Measurements from ENCODE around the gene SASS6.

GRCh38 chr1:100127226-100127625 is 5.5 kb downstream of the SASS6 start:
- TF ChIP-seq BHLHE40 (IDR thresholded peaks at IDR 0.05; ENCODE audit: borderline replicate concordance in 1 of 2, low read depth in 2 of 2, low read length in 1 of 2) (no peak), NFYB (IDR thresholded peaks at IDR 0.05; ENCODE audit: insufficient read depth, low read depth, low read length) (no peak), HDAC6 (IDR thresholded peaks at IDR 0.05; ENCODE audit: unreplicated experiment) (no peak), RFX5 (IDR thresholded peaks at IDR 0.05; ENCODE audit: low read depth, low read length) (no peak), SP1 (IDR thresholded peaks at IDR 0.05; ENCODE audit: low read depth, low read length) (no peak), POLR2A (IDR thresholded peaks at IDR 0.05; ENCODE audit: low read depth, low read length) (no peak), POLR2AphosphoS5 (IDR thresholded peaks at IDR 0.05; ENCODE audit: low read length) (no peak)

Data from GM12878 (cell line).